Astrocyte (in vitro differentiated cells and primary cell): ENCODE data around the gene PPP1R12C.

Experiments used
- EZH2 ChIP-seq: IDR thresholded peaks from 2 replicates; pipeline ENCODE4 v1.6.1; 2012; ENCODE audit warnings: mild to moderate bottlenecking, low read length, inconsistent platforms; ENCODE audit not compliant: insufficient read depth
- TF ChIP-seq, protein P1 (sequence below): IDR thresholded peaks from 2 replicates; pipeline ENCODE4 v1.5.1; 2011; ENCODE audit warnings: low read depth, mild to moderate bottlenecking, inconsistent platforms, low read length, moderate library complexity; ENCODE audit not compliant: insufficient read depth

DNA sequence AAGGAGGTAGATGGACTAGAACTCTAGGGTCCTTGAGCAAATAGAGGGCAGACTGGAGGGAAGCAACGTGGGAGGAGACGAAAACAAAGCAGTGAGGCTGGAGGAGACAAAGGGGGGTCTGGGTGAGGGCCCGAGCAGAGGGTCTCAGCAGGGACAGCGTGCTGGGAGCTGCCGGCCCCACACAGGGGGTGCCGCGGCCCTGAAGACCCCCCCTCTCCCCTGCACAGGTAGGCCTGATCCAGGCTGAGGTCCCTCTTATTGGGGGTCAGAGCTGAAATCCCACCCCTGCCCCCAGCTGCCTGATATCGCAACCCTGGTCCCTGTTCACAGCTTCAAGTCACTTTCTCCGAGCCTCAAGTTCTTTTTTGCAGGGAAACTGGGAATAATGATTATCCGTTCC is 33.0 kb downstream of the PPP1R12C start:
- TF ChIP-seq, protein P1, sequence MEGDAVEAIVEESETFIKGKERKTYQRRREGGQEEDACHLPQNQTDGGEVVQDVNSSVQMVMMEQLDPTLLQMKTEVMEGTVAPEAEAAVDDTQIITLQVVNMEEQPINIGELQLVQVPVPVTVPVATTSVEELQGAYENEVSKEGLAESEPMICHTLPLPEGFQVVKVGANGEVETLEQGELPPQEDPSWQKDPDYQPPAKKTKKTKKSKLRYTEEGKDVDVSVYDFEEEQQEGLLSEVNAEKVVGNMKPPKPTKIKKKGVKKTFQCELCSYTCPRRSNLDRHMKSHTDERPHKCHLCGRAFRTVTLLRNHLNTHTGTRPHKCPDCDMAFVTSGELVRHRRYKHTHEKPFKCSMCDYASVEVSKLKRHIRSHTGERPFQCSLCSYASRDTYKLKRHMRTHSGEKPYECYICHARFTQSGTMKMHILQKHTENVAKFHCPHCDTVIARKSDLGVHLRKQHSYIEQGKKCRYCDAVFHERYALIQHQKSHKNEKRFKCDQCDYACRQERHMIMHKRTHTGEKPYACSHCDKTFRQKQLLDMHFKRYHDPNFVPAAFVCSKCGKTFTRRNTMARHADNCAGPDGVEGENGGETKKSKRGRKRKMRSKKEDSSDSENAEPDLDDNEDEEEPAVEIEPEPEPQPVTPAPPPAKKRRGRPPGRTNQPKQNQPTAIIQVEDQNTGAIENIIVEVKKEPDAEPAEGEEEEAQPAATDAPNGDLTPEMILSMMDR: no peak
- TF ChIP-seq EZH2: no peak
